Stomach smooth muscle (tissue), 2 donors: ENCODE measurements around the gene NDUFA13.

Experiments
- H3K27ac ChIP-seq: one replicate; pipeline ENCODE4 v1.7.0; 2013; ENCODE audit warnings: mild to moderate bottlenecking, low read length, inconsistent platforms
- H3K27me3 ChIP-seq, 2 donors: one replicate each; pipeline ENCODE4 v1.7.0; 2013; ENCODE audit warnings: low read length in 2 of 2; ENCODE audit not compliant: insufficient read depth in 2 of 2, control insufficient read depth in 1 of 2
- H3K36me3 ChIP-seq, 2 donors: one replicate each; pipeline ENCODE4 v1.7.0; 2013; ENCODE audit warnings: low read length in 2 of 2; ENCODE audit not compliant: control insufficient read depth in 2 of 2, insufficient read depth in 2 of 2
- H3K4me1 ChIP-seq: one replicate; pipeline ENCODE4 v1.7.0; 2013; ENCODE audit warnings: low read length; ENCODE audit not compliant: control insufficient read depth, insufficient read depth
- H3K4me3 ChIP-seq, 2 donors: one replicate each; pipeline ENCODE4 v1.7.0; 2013; ENCODE audit warnings: low read length in 2 of 2
- H3K9ac ChIP-seq, 2 donors: one replicate each; pipeline ENCODE4 v1.7.0; 2013; ENCODE audit warnings: low read length in 2 of 2, mild to moderate bottlenecking in 1 of 2
- H3K9me3 ChIP-seq, 2 donors: one replicate each; pipeline ENCODE4 v1.7.0; 2013; ENCODE audit warnings: low read length in 2 of 2; ENCODE audit not compliant: control insufficient read depth in 2 of 2
- donor health status: healthy.
- donor health status: Pancreatic carcinoma.

Gene NDUFA13

GRCh38 chr19:19551853-19552192 lies 35.8 kb downstream of the NDUFA13 start:
- no peak overlapping the region for H3K9ac ChIP-seq
- H3K4me1 ChIP-seq: no peaks in the 10 kb centered on the region
- H3K36me3 ChIP-seq: no peaks in the 10 kb centered on the region
- no peak overlapping the region for H3K27ac ChIP-seq
- H3K4me3 ChIP-seq: no peak overlapping the region
- peaks cover 20 to 23% of the 10 kb centered on the region in 2 donors for H3K27me3 ChIP-seq
- no peaks in the 10 kb centered on the region for H3K9me3 ChIP-seq

- Histone ChIP-seq H3K4me1 (no peaks in the 10 kb centered on the region), H3K36me3 (no peaks in the 10 kb centered on the region), H3K9me3 (no peaks in the 10 kb centered on the region), H3K9ac (no peak overlapping the region), H3K27me3 (peaks cover 17 to 18% of the 10 kb centered on the region in 2 donors), H3K4me3 (no peak overlapping the region), H3K27ac (no peak overlapping the region)
Observed at GRCh38 chr19:19552798-19553197, 36.8 kb downstream of the NDUFA13 start.

GRCh38 chr19:19553670-19554069 lies 37.6 kb downstream of the NDUFA13 start:
- H3K9ac ChIP-seq: no peak overlapping the region
- no peaks in the 10 kb centered on the region for H3K36me3 ChIP-seq
- H3K4me3 ChIP-seq: no peak overlapping the region
- H3K9me3 ChIP-seq: no peaks in the 10 kb centered on the region
- H3K27me3 ChIP-seq: peaks cover 17 to 18% of the 10 kb centered on the region in 2 donors
- H3K4me1 ChIP-seq: no peaks in the 10 kb centered on the region
- no peak overlapping the region for H3K27ac ChIP-seq

GRCh38 chr19:19554074-19555023 lies 38.3 kb downstream of the NDUFA13 start:
- Histone ChIP-seq H3K27ac (no peak overlapping the region), H3K9me3 (no peaks in the 10 kb centered on the region), H3K4me3 (no peak overlapping the region), H3K36me3 (no peaks in the 10 kb centered on the region), H3K4me1 (no peaks in the 10 kb centered on the region), H3K9ac (no peak overlapping the region), H3K27me3 (peaks cover 11 to 14% of the 10 kb centered on the region in 2 donors)

- H3K4me1 ChIP-seq: no peaks in the 10 kb centered on the region
- no peaks in the 10 kb centered on the region for H3K36me3 ChIP-seq
- no peak overlapping the region for H3K9ac ChIP-seq
- no peak overlapping the region for H3K27ac ChIP-seq
- H3K27me3 ChIP-seq: peaks cover 0 to 4% of the 10 kb centered on the region in 2 donors
- H3K9me3 ChIP-seq: no peaks in the 10 kb centered on the region
- no peak overlapping the region for H3K4me3 ChIP-seq
Observed at GRCh38 chr19:19558055-19558454, 42.0 kb downstream of the NDUFA13 start.

- Histone ChIP-seq H3K9me3 (no peaks in the 10 kb centered on the region), H3K36me3 (no peaks in the 10 kb centered on the region), H3K4me1 (no peaks in the 10 kb centered on the region), H3K9ac (no peak overlapping the region), H3K4me3 (no peak overlapping the region), H3K27me3 (peaks cover 0 to 4% of the 10 kb centered on the region in 2 donors), H3K27ac (no peak overlapping the region)
Observed at GRCh38 chr19:19558636-19559035, 42.6 kb downstream of the NDUFA13 start.

GRCh38 chr19:19559931-19560330 lies 43.9 kb downstream of the NDUFA13 start:
- Histone ChIP-seq H3K4me1 (no peaks in the 10 kb centered on the region), H3K4me3 (no peak overlapping the region), H3K36me3 (no peaks in the 10 kb centered on the region), H3K27me3 (no peaks in the 10 kb centered on the region), H3K27ac (no peak overlapping the region), H3K9me3 (no peaks in the 10 kb centered on the region), H3K9ac (no peak overlapping the region)

GRCh38 chr19:19561946-19562664 lies 46.1 kb downstream of the NDUFA13 start:
- H3K4me1 ChIP-seq: no peaks in the 10 kb centered on the region
- no peak overlapping the region for H3K9ac ChIP-seq
- H3K27ac ChIP-seq: no peak overlapping the region
- no peaks in the 10 kb centered on the region for H3K9me3 ChIP-seq
- no peaks in the 10 kb centered on the region for H3K36me3 ChIP-seq
- H3K4me3 ChIP-seq: no peak overlapping the region
- H3K27me3 ChIP-seq: no peaks in the 10 kb centered on the region

GRCh38 chr19:19562665-19563347 lies 46.8 kb downstream of the NDUFA13 start:
- no peak overlapping the region for H3K27ac ChIP-seq
- H3K4me1 ChIP-seq: no peaks in the 10 kb centered on the region
- H3K36me3 ChIP-seq: no peaks in the 10 kb centered on the region
- no peaks in the 10 kb centered on the region for H3K9me3 ChIP-seq
- H3K4me3 ChIP-seq: no peak overlapping the region
- H3K27me3 ChIP-seq: no peaks in the 10 kb centered on the region
- H3K9ac ChIP-seq: no peak overlapping the region

- H3K4me1 ChIP-seq: no peaks in the 10 kb centered on the region
- H3K4me3 ChIP-seq: no peak overlapping the region
- H3K27ac ChIP-seq: no peak overlapping the region
- no peaks in the 10 kb centered on the region for H3K36me3 ChIP-seq
- no peaks in the 10 kb centered on the region for H3K27me3 ChIP-seq
- H3K9me3 ChIP-seq: no peaks in the 10 kb centered on the region
- H3K9ac ChIP-seq: no peak overlapping the region
Observed at GRCh38 chr19:19563348-19563848, 47.4 kb downstream of the NDUFA13 start.
